HepG2 (cell line): Measurements from ENCODE around the gene RASSF7. TPM values are rescaled to one million over a fixed set of nuclear protein-coding genes. Genes with fewer than 3 reads are reported as not detected.
A peak's percentile ranks its signal among the peaks of the same experiment; 100 is the strongest.

ENCODE experiments used
- JARID2 ChIP-seq: sonication (generic); formaldehyde crosslinking; IDR thresholded peaks from 2 replicates; pipeline ENCODE4 v1.8.1; 2023; ENCODE audit warnings: missing genetic modification reagents, inconsistent platforms; ENCODE audit not compliant: insufficient replicate concordance
- NR2F2 ChIP-seq: IDR thresholded peaks from 2 replicates; pipeline ENCODE4 v1.6.1; 2012; ENCODE audit warnings: low read depth, inconsistent platforms, borderline replicate concordance
- RFX5 ChIP-seq: IDR thresholded peaks from 2 replicates; pipeline ENCODE4 v1.6.1; 2011; ENCODE audit warnings: low read depth, low read length, improper control_type of control experiment
- SMAD1 ChIP-seq: sonication (generic); formaldehyde crosslinking; IDR thresholded peaks from 2 replicates; pipeline ENCODE4 v1.4.0; 2020; ENCODE audit warnings: missing genetic modification reagents, low read depth, mild to moderate bottlenecking, borderline replicate concordance
- TP53 ChIP-seq: sonication (generic); formaldehyde crosslinking; conservative IDR thresholded peaks from 2 replicates; pipeline ENCODE4 v1.4.0; 2020; ENCODE audit warnings: missing genetic modification reagents
- ZBTB1 ChIP-seq: sonication (generic); formaldehyde crosslinking; IDR thresholded peaks from 2 replicates; pipeline ENCODE4 v1.4.0; 2020; ENCODE audit warnings: missing genetic modification reagents, borderline replicate concordance
- ZBTB7B ChIP-seq: sonication (generic); formaldehyde crosslinking; IDR thresholded peaks from 2 replicates; pipeline ENCODE4 v1.4.0; 2020; ENCODE audit warnings: missing genetic modification reagents
- ZEB1 ChIP-seq: IDR thresholded peaks from 2 replicates; pipeline ENCODE4 v1.6.1; 2012; ENCODE audit warnings: mild to moderate bottlenecking, low read depth, inconsistent platforms; ENCODE audit not compliant: insufficient replicate concordance
- ZFX ChIP-seq: sonication (generic); formaldehyde crosslinking; IDR thresholded peaks from 2 replicates; pipeline ENCODE4 v1.4.0; 2020; ENCODE audit warnings: mild to moderate bottlenecking, low read depth, missing genetic modification reagents, moderate library complexity
- ZNF160 ChIP-seq: sonication (generic); formaldehyde crosslinking; IDR thresholded peaks from 2 replicates; pipeline ENCODE4 v1.8.0; 2022; ENCODE audit warnings: mild to moderate bottlenecking, inconsistent platforms, missing genetic modification reagents
- ZNF672 ChIP-seq: sonication (generic); formaldehyde crosslinking; IDR thresholded peaks from 2 replicates; pipeline ENCODE4 v1.8.1; 2022; ENCODE audit warnings: missing genetic modification reagents
- ZNF775 ChIP-seq: sonication (generic); formaldehyde crosslinking; IDR thresholded peaks from 2 replicates; pipeline ENCODE4 v1.4.0; 2020; ENCODE audit warnings: missing genetic modification reagents, mild to moderate bottlenecking, moderate library complexity, borderline replicate concordance
- ZNF790 ChIP-seq: sonication (generic); formaldehyde crosslinking; IDR thresholded peaks from 2 replicates; pipeline ENCODE4 v1.8.0; 2022; ENCODE audit warnings: missing genetic modification reagents, mild to moderate bottlenecking, borderline replicate concordance
- ZNF883 ChIP-seq: sonication (generic); formaldehyde crosslinking; IDR thresholded peaks from 2 replicates; pipeline ENCODE4 v1.5.1; 2020; ENCODE audit warnings: mild to moderate bottlenecking, missing genetic modification reagents; ENCODE audit errors: not compliant biosample characterization
- ZSCAN9 ChIP-seq: IDR thresholded peaks from 2 replicates; pipeline ENCODE4 v1.6.1; 2016; ENCODE audit warnings: borderline replicate concordance
- polyA plus RNA-seq, 8 experiments: library from polyadenylated mRNA; depleted of rRNA in 3 of 8; stranded (reverse) in 7 of 8; unstranded in 1 of 8; fragments of >200 nt; fragmentation: Illumina TruSeq in 4 of 8; extraction: Trizol in 4 of 8; gene quantifications; 2 replicates each; pipeline versions ENCODE4 v1.2.1 to v1.2.3, GENCODE V29; 2011 to 2016; ENCODE audit warnings: low read depth in 4 of 8, missing spikeins in 1 of 8, mixed read lengths in 1 of 8; ENCODE audit not compliant: insufficient read depth in 1 of 8
- total RNA-seq, 5 experiments: library from RNA; depleted of rRNA; stranded (reverse); fragments of >200 nt; fragmentation: Illumina TruSeq; extraction: Trizol; gene quantifications; 2 replicates each; pipeline ENCODE4 v1.2.3, GENCODE V29; 2016; ENCODE audit warnings: low read depth in 1 of 5
- TF ChIP-seq, protein P1 (sequence below): sonication (generic); formaldehyde crosslinking; IDR thresholded peaks from 2 replicates; pipeline ENCODE4 v1.5.0; 2020; ENCODE audit warnings: missing genetic modification reagents, mild to moderate bottlenecking, borderline replicate concordance
- TF ChIP-seq, protein P2 (sequence below): sonication (generic); formaldehyde crosslinking; conservative IDR thresholded peaks from 2 replicates; pipeline ENCODE4 v1.8.0; 2022; ENCODE audit warnings: missing genetic modification reagents
- TF ChIP-seq, protein P3 (sequence below): sonication (generic); formaldehyde crosslinking; IDR thresholded peaks from 2 replicates; pipeline ENCODE4 v1.8.0; 2022; ENCODE audit warnings: missing genetic modification reagents, mild to moderate bottlenecking, inconsistent platforms, borderline replicate concordance
- TF ChIP-seq, protein P4 (sequence below): IDR thresholded peaks from 2 replicates; pipeline ENCODE4 v1.6.1; 2016; ENCODE audit warnings: low read depth, borderline replicate concordance
- TF ChIP-seq, protein P5 (sequence below): sonication (generic); formaldehyde crosslinking; IDR thresholded peaks from 2 replicates; pipeline ENCODE4 v1.4.0; 2020; ENCODE audit warnings: missing genetic modification reagents, borderline replicate concordance

Gene RASSF7
- total and polyA plus RNA-seq, 2 of the 13 experiments (the other 11 are each of a cell fraction or from before 2014, with no cell fraction given) = 20.2 to 28.6 TPM

DNA sequence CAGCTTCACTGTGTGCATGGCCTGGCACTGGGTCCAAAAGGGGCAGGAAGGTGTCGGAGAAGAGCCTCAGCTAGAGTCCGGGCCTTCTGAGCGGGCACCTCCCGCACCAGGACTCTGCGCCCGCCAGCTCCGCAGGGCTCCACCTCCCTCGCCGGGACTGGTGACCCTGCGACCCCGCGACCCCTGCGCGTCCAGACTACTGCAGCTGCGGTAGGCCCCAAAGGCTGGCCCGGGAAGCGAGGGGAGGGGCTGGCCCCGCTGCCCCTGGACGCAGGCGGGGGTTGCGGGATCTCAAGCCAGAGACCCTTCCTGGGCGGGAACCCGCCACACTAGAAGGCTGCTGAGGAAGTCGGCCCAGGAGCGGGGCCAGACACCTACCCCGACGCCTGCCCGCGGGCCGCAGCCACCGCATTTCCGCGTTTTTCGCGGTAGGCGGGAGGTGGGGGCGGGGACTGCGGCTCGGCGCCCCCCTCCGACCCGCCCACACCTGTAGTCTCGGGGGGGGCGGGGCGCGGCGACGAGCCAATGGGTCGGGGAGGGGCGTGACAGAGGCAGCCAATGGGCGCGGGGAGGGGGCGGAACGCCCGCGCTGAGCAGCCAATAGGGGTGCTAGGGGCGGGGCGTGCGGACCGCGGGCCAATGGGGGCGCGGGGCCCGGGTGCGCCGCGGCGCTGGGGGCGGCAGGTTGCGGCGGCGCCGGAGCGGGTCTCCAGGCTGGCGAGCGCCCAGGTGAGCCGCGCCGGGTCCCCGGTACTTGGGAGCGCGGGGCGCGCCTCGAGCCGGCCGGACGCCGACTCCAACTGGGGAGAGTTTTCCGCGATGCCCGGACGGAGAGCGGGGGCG, at the start of gene RASSF7, which contains the start of gene LMNTD2 (continued):
- TF ChIP-seq, protein P1, sequence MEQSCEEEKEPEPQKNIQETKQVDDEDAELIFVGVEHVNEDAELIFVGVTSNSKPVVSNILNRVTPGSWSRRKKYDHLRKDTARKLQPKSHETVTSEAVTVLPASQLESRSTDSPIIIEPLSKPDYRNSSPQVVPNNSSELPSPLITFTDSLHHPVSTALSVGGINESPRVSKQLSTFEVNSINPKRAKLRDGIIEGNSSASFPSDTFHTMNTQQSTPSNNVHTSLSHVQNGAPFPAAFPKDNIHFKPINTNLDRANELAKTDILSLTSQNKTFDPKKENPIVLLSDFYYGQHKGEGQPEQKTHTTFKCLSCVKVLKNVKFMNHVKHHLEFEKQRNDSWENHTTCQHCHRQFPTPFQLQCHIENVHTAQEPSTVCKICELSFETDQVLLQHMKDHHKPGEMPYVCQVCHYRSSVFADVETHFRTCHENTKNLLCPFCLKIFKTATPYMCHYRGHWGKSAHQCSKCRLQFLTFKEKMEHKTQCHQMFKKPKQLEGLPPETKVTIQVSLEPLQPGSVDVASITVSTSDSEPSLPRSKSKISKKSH = no peak; the same call in 1 of the 2 replicates
- TF ChIP-seq RFX5 (0 out of 2 replicates have a peak, but pooled peaks have one; percentile 24), ZEB1 (peak; percentile 46), ZSCAN9 (CRISPR knock-in tag) (no peak), JARID2 (CRISPR knock-in tag) (peak; percentile 29), ZNF883 (peak; percentile 83), ZNF160 (CRISPR knock-in tag) (peak; percentile 19; the same call in 1 of the 2 replicates), ZNF672 (CRISPR knock-in tag) (no peak), ZFX (peak; percentile 98), SMAD1 (CRISPR knock-in tag) (no peak), NR2F2 (peak; percentile 74), ZBTB1 (CRISPR knock-in tag) (0 out of 2 replicates have a peak, but pooled peaks have one; percentile 54), ZNF775 (CRISPR knock-in tag) (no peak), TP53 (CRISPR knock-in tag) (0 out of 2 replicates have a peak, but pooled peaks have one; percentile 63), ZNF790 (CRISPR knock-in tag) (no peak), ZBTB7B (CRISPR knock-in tag) (peak; percentile 91)
- TF ChIP-seq, protein P2, sequence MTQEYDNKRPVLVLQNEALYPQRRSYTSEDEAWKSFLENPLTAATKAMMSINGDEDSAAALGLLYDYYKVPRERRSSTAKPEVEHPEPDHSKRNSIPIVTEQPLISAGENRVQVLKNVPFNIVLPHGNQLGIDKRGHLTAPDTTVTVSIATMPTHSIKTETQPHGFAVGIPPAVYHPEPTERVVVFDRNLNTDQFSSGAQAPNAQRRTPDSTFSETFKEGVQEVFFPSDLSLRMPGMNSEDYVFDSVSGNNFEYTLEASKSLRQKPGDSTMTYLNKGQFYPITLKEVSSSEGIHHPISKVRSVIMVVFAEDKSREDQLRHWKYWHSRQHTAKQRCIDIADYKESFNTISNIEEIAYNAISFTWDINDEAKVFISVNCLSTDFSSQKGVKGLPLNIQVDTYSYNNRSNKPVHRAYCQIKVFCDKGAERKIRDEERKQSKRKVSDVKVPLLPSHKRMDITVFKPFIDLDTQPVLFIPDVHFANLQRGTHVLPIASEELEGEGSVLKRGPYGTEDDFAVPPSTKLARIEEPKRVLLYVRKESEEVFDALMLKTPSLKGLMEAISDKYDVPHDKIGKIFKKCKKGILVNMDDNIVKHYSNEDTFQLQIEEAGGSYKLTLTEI (CRISPR knock-in tag) = no peak
- TF ChIP-seq, protein P3, sequence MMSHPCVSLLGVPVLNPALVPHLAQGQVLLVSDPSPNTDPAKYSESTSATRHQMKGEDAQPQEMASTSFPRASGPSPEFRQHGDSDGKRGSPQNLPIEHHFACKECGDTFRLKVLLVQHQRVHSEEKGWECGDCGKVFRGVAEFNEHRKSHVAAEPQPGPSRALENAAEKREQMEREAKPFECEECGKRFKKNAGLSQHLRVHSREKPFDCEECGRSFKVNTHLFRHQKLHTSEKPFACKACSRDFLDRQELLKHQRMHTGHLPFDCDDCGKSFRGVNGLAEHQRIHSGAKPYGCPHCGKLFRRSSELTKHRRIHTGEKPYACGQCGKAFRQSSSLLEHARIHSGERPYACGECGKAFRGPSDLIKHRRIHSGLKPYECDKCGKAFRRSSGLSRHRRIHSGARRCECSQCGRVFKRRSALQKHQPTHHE (CRISPR knock-in tag) = 0 out of 2 replicates have a peak, but pooled peaks have one; percentile 32
- TF ChIP-seq, protein P4, sequence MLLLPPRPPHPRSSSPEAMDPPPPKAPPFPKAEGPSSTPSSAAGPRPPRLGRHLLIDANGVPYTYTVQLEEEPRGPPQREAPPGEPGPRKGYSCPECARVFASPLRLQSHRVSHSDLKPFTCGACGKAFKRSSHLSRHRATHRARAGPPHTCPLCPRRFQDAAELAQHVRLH (CRISPR knock-in tag) = peak; percentile 58; the same call in 1 of the 2 replicates
- TF ChIP-seq, protein P5, sequence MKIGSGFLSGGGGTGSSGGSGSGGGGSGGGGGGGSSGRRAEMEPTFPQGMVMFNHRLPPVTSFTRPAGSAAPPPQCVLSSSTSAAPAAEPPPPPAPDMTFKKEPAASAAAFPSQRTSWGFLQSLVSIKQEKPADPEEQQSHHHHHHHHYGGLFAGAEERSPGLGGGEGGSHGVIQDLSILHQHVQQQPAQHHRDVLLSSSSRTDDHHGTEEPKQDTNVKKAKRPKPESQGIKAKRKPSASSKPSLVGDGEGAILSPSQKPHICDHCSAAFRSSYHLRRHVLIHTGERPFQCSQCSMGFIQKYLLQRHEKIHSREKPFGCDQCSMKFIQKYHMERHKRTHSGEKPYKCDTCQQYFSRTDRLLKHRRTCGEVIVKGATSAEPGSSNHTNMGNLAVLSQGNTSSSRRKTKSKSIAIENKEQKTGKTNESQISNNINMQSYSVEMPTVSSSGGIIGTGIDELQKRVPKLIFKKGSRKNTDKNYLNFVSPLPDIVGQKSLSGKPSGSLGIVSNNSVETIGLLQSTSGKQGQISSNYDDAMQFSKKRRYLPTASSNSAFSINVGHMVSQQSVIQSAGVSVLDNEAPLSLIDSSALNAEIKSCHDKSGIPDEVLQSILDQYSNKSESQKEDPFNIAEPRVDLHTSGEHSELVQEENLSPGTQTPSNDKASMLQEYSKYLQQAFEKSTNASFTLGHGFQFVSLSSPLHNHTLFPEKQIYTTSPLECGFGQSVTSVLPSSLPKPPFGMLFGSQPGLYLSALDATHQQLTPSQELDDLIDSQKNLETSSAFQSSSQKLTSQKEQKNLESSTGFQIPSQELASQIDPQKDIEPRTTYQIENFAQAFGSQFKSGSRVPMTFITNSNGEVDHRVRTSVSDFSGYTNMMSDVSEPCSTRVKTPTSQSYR (CRISPR knock-in tag) = peak; percentile 27; the same call in 1 of the 2 replicates
